ENCODE results near the gene AP3S2.
"Not testable (repeated sequence)": the region's sequence is repeated elsewhere in the genome, so short reads cannot be mapped to it uniquely, and the experiment has no call there.

Gene AP3S2

DNA sequence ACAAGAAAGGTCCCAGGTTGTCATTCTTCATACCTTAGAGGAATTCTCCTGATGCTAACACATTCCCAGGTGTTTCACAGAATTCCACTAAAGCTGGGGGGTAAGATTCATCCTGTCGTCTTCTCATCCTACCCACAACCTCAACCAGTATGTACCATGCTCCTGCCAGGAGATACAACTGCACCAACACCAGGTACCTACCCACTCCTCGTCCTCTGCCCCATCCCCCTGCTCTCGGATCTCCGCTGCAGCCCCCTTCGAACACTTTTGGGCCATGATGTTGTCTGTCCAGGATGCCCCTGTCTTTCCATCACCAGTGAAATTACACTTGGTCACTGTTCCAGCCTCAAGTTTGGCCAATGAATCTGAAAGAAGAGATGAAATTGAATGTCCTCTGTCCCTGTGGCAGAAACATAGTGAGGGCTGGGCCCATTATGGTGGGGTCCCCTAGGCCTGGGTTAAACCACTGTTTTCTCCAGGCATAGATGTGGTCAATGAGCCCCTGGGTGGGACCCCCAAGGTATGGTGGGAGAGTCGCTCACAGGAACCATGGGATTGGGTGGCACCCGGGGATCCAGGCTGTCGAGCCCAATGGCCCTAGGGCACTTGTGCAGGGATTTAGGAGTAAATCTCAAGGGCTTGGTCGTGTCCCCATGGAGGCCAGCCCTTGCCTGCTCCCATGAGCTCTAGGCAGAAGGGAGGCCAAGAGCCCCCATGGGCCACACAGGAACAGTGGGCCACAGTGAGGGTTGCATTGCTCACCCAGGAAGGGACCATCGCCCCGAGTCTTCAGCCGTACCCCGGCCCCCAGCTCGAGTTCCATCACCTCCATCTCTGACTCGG, 9.4 kb upstream of the AP3S2 start:
- no peak for DNase-seq

DNA sequence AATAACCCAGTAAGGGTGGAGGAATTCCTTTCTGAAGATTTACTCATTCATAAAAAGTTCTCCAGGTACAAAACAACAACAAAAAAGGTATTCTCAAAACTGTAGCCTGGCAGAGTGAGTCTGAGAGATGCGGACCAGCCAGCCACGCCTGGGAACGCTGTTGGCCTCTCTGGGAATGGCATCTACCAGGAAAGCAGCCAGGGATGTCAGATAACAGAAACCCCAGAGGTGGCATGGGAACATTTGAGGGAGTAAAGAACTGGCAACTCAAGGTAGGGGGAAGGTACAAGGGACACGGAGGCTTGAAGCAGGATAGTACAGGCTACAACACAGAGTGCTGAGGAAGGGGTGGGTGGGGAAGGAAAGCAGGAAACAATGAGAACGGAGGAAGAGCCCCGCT, 7.1 kb upstream of the AP3S2 start:
- DNase-seq, result no peak

- DNase-seq, result no peak
Measured at GRCh38 chr15:89899951-89900567, 6.3 kb upstream of the AP3S2 start.

GRCh38 chr15:89899295-89899945, 5.6 kb upstream of the AP3S2 start:
- no peak for DNase-seq

- peak; percentile 53 for DNase-seq
Measured at GRCh38 chr15:89898614-89899294, 5.0 kb upstream of the AP3S2 start.

DNA sequence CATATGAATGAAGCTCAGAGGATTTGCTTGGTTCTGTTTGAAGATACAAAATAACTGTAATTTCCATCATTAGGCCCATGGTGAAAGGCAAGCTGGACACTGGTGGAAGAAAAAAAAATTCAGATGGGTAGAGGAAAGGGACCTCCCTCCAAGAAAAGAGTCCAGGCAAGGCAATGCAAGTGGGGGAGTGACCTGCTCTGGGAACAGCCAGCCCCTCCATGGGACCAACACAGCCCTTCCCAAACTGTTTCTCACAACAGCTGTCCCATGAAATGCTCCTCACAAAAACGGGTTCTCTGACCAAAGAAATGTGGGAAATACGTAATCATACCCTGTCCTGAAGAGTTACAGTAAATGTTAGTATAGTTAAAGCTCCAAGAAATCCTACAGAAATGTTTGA, 4.4 kb upstream of the AP3S2 start:
- no peak for DNase-seq

GRCh38 chr15:89893027-89893426, 767 bp downstream of the AP3S2 start:
- no peak for DNase-seq

GRCh38 chr15:89888214-89888804, 5.5 kb downstream of the AP3S2 start:
- peak; percentile 16 for DNase-seq

DNA sequence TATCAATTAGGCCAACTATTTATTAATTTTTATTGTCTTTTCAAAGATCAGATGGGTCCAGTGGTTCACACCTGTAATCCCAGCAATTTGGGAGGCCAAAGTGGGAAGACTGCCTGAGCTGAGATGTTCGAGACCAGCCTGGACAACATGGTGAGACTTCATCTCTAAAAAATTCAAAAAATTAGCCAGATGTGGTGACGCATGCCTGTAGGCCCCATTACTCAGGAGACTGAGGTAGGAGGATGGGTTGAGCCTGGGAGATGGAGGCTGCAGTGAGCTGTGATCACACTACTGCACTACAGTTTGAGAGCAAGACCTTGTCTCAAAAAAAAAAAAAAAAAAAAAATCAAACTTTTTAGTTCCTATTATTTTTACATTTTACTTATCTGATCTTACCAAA, 8.2 kb downstream of the AP3S2 start:
- no peak for DNase-seq

DNA sequence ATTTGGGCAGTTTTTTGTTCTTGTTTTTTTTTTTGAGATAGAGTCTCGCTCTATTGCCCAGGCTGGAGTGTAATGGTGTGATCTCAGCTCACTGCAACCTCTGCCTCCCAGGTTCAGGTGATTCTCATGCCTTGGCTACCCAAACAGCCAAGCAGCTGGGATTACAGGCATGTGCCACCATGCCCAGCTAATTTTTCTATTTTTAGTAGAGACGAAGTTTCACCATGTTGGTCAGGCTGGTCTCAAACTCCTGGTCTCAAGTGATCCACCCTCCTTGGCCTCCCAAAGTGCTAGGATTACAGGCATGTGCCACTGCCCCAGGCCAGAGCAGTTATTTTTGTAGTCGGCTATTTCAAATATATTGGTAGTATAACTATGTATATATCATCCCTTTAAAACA, 8.6 kb downstream of the AP3S2 start:
- not testable (repeated sequence) for DNase-seq

DNA sequence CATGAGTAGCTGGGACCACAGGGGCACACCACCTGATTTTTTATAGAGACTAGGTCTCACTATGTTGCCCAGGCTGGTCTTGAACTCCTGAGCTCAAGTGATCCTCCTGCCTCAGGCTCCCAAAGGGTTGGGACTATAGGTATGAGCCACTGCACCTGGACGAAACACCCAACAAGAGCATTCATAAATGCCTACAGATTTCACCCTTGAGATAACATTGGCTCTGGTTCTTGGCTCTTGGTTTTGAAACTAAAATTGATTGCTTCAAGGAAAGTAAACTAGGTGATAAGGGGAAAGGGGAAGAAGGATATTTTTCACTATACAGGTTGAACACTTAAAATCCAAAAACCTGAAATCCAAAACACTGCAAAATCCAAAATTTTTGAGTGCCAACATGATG, 10.3 kb downstream of the AP3S2 start:
- no peak for DNase-seq

GRCh38 chr15:89880727-89881126, 13.1 kb downstream of the AP3S2 start:
- DNase-seq, result no peak

DNA sequence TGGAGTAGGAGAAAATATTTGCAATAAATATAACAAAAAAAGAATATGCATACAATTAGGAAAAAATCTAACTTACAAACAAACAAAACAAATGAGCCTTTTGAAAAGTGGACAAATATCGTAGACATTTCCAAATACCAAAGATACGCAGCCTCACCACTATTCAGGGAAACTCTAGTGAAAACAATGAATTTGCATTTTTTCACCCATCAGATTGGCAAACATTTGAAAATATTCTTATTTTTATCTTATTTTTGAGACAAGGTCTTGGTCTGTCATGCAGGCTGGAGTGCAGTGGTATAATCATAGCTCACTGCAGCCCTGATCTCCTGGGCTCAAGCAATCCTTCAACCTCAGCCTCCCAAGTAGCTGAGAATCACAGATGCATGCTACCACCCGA, 15.5 kb downstream of the AP3S2 start:
- DNase-seq, result no peak

GRCh38 chr15:89877083-89877425, 16.7 kb downstream of the AP3S2 start:
- DNase-seq, result no peak

DNA sequence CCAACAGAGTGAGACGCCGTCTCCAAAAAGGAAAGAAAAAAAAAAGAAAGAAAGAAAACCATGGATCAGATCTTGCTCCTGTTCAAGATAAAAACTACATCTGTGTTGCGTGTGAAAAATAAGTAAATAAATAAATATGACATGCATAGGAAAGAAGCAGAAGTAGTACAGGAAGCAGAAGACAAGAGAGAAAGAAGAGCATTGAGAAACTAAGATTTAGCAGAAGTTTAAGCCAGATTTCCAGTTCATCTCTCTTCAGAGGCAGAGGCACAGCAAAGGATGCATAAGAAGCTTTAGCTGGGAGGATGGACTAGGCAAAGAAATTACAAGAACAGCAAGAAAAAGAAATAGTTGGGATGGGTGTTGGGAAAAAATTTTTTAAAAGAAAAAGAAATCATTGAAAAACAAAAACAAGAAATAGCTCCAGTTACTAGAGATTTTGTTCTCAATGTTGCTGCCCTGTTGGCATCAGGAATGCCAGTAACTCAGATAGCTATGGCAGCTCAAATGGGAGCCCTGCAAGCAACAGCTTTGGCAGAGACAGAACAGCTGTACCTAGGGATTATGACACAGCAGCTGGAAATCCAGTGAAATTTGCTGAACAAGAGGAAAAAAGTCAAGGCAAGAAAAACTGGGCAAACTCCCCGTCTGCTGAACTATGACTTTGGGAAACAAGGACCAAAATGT, 17.3 kb downstream of the AP3S2 start:
- DNase-seq, result no peak

GRCh38 chr15:89875741-89876140, 18.1 kb downstream of the AP3S2 start:
- no peak for DNase-seq

GRCh38 chr15:89874926-89875564, 18.7 kb downstream of the AP3S2 start:
- peak; percentile 88 for DNase-seq

- DNase-seq, result no peak
Measured at GRCh38 chr15:89870688-89871288, 23.0 kb downstream of the AP3S2 start.

DNA sequence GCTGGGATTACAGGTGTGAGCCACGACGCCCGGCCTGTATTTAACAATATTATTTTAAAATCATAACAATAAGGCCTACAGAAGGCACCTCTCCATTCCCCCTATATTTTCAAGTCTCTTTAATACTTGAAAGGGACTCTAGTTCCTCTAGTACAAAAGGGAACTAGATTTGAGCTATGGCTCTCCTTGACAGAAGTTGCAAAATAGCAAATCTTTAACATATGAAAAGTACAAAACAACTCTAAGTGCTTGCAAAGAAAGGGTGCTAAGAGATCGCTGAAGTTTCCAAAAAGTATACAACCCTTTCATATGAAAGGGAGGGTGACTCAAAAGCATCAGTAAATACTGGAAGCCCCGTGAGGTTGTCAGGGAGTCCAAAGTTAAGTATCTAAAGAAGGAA, 23.8 kb downstream of the AP3S2 start:
- DNase-seq, result no peak

DNA sequence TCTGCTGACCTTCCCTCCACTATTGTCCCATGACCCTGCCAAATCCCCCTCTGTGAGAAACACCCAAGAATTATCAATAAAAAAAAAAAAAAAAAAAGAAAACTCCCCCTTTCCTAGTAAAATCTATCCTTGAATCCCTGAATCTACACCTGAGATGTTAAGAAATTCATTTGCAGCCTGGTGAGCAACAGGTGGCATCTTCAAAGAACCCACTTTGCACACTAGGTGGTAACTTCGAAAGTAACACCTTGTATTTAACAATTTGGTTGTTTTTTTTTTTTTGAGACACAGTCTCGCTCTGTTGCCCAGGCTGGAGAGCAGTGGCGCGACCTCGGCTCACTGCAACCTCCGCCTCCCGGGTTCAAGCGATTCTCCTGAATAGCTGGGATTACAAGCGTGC, 24.3 kb downstream of the AP3S2 start:
- not testable (repeated sequence) for DNase-seq

- no peak for DNase-seq
Measured at GRCh38 chr15:89864958-89865739, 28.6 kb downstream of the AP3S2 start.

Data from activated CD4-positive, alpha-beta T cell treated with anti-CD3 and anti-CD28 coated beads, Interleukin-2, Interleukin-6, amounts not matched to agents 100 ng/mL and 50 ng/mL, durations not matched to agents 16 hours and 8 hours (primary cell).